H1 (cell line): ENCODE results near the gene OR51B6. TPM values are rescaled to one million over a fixed set of nuclear protein-coding genes. Genes with fewer than 3 reads are reported as not detected.
"Not testable (repeated sequence)": the region's sequence is repeated elsewhere in the genome, so short reads cannot be mapped to it uniquely, and the experiment has no call there.

Experiments
- CTCF ChIA-PET: fragments of 300-600 bp; sonication (Branson Sonifier 250); formaldehyde crosslinking; loops from one replicate; lab custom pipeline; 2021; ENCODE audit not compliant: partially characterized antibody; lab: Charles Lee
- POLR2A ChIA-PET: fragments of 300-600 bp; sonication (Branson Sonifier 250); formaldehyde crosslinking; loops from one replicate; lab custom pipeline; 2021; ENCODE audit warnings: inconsistent platforms; ENCODE audit not compliant: partially characterized antibody; lab: Charles Lee
- DNase-seq, 2 experiments: peaks; one replicate each; pipeline versions ENCODE4 v3.0.0 to v3.0.0-alpha.2; 2010 to 2022; ENCODE audit warnings: low spot score in 2 of 2, low read depth in 1 of 2, mixed read lengths in 1 of 2
- FAIRE-seq: peaks from 2 replicates; lab custom pipeline; 2011; peaks lifted over from hg19 to GRCh38; lab: Jason Lieb, UNC
- H2AFZ ChIP-seq: 2 replicates; pipeline ENCODE4 v1.8.1; 2012; ENCODE audit warnings: low read length, inconsistent platforms
- H2AK5ac ChIP-seq: 2 replicates; pipeline ENCODE4 v1.6.1; 2013; ENCODE audit warnings: low read depth, low read length
- H2BK120ac ChIP-seq: replicated peaks from 2 replicates; pipeline ENCODE3; 2013; ENCODE audit warnings: low read depth, low read length, inconsistent platforms
- H2BK12ac ChIP-seq: 2 replicates; pipeline ENCODE4 v1.6.1; 2013; ENCODE audit warnings: low read depth, low read length
- H2BK15ac ChIP-seq: 2 replicates; pipeline ENCODE4 v1.6.1; 2013; ENCODE audit warnings: low read length
- H2BK20ac ChIP-seq: 2 replicates; pipeline ENCODE4 v1.6.1; 2013; ENCODE audit warnings: low read length
- H2BK5ac ChIP-seq: 2 replicates; pipeline ENCODE4 v1.6.1; 2013; ENCODE audit warnings: low read depth, low read length
- H3K14ac ChIP-seq: 2 replicates; pipeline ENCODE4 v1.6.1; 2013; ENCODE audit warnings: inconsistent platforms; ENCODE audit not compliant: insufficient read length
- H3K18ac ChIP-seq: 2 replicates; pipeline ENCODE4 v1.6.1; 2013; ENCODE audit warnings: low read length; ENCODE audit errors: extremely low read depth
- H3K23ac ChIP-seq: 2 replicates; pipeline ENCODE4 v1.6.1; 2013; ENCODE audit warnings: inconsistent platforms; ENCODE audit not compliant: insufficient read length
- H3K23me2 ChIP-seq: 2 replicates; pipeline ENCODE4 v1.6.1; 2013; ENCODE audit warnings: low read depth, low read length
- H3K27ac ChIP-seq: 2 replicates; pipeline ENCODE4 v1.6.1; 2011; ENCODE audit warnings: low read depth, low read length, inconsistent platforms
- H3K27me3 ChIP-seq, 4 experiments: replicated peaks in 1 of 4; 1 replicate in 1 of 4; 2 replicates in 3 of 4; pipeline versions ENCODE4 v1.6.1 to v1.8.1; 2011 to 2013; ENCODE audit warnings: low read length in 3 of 4, mild to moderate bottlenecking in 3 of 4, inconsistent platforms in 2 of 4, mixed read lengths in 2 of 4, moderate library complexity in 1 of 4; ENCODE audit not compliant: control insufficient read depth in 3 of 4, insufficient read depth in 3 of 4; ENCODE audit errors: extremely low read depth in 1 of 4
- H3K36me3 ChIP-seq, 4 experiments: 2 replicates each; pipeline versions ENCODE4 v1.6.1 to v1.8.1; 2011 to 2013; ENCODE audit warnings: mild to moderate bottlenecking in 4 of 4, low read length in 3 of 4, moderate library complexity in 2 of 4, control low read depth in 1 of 4, inconsistent platforms in 1 of 4; ENCODE audit not compliant: insufficient read depth in 4 of 4, control insufficient read depth in 2 of 4
- H3K4ac ChIP-seq: replicated peaks from 2 replicates; pipeline ENCODE3; 2013; ENCODE audit warnings: low read length, low read depth, mixed read lengths, inconsistent platforms; ENCODE audit not compliant: insufficient read length
- H3K4me1 ChIP-seq, 4 experiments: replicated peaks in 1 of 4; 1 replicate in 1 of 4; 2 replicates in 3 of 4; pipeline versions ENCODE4 v1.6.1 to v1.8.1; 2011 to 2013; ENCODE audit warnings: low read length in 3 of 4, inconsistent platforms in 2 of 4, mixed read lengths in 1 of 4; ENCODE audit not compliant: insufficient read depth in 4 of 4, control insufficient read depth in 3 of 4
- H3K4me2 ChIP-seq, 2 experiments: 2 replicates each; pipeline versions ENCODE4 v1.6.1 to v1.8.1; 2011 to 2013; ENCODE audit warnings: low read depth in 2 of 2, low read length in 2 of 2, control low read depth in 1 of 2, inconsistent platforms in 1 of 2, mild to moderate bottlenecking in 1 of 2; ENCODE audit not compliant: insufficient read depth in 1 of 2
- H3K4me3 ChIP-seq, 4 experiments: fragments of 200-600, 300-600 bp in 1 of 4; sonication (generic), shearing (Covaris generic), sonication (Bioruptor Twin) in 1 of 4; 2 replicates each; pipeline versions ENCODE4 v1.5.1 to v1.8.1; 2011 to 2016; ENCODE audit warnings: low read length in 4 of 4, low read depth in 3 of 4, control low read depth in 2 of 4, inconsistent platforms in 2 of 4, mild to moderate bottlenecking in 2 of 4, mixed read lengths in 1 of 4, moderate library complexity in 1 of 4; ENCODE audit not compliant: insufficient read depth in 2 of 4; ENCODE audit errors: extremely low read depth in 1 of 4
- H3K56ac ChIP-seq: replicated peaks from 2 replicates; pipeline ENCODE3; 2013; ENCODE audit warnings: low read depth, mild to moderate bottlenecking, mixed read lengths, low read length, inconsistent platforms; ENCODE audit not compliant: insufficient read length
- H3K79me1 ChIP-seq: 2 replicates; pipeline ENCODE4 v1.6.1; 2013; ENCODE audit warnings: low read depth, low read length, control low read depth
- H3K79me2 ChIP-seq, 2 experiments: 2 replicates each; pipeline versions ENCODE4 v1.6.1 to v1.8.1; 2012 to 2013; ENCODE audit warnings: low read length in 2 of 2, mild to moderate bottlenecking in 2 of 2, inconsistent platforms in 1 of 2; ENCODE audit not compliant: insufficient read depth in 2 of 2, control insufficient read depth in 1 of 2
- H3K9ac ChIP-seq, 4 experiments: replicated peaks in 1 of 4; 1 replicate in 1 of 4; 2 replicates in 3 of 4; pipeline versions ENCODE4 v1.6.1 to v1.8.1; 2011 to 2013; ENCODE audit warnings: low read depth in 3 of 4, low read length in 3 of 4, control low read depth in 2 of 4, mild to moderate bottlenecking in 2 of 4, moderate library complexity in 2 of 4, inconsistent platforms in 1 of 4; ENCODE audit errors: extremely low read depth in 1 of 4
- H3K9me3 ChIP-seq, 2 experiments: 2 replicates each; pipeline versions ENCODE4 v1.6.1 to v1.8.1; 2012 to 2013; ENCODE audit warnings: mild to moderate bottlenecking in 2 of 2, moderate library complexity in 2 of 2, control low read depth in 1 of 2, inconsistent platforms in 1 of 2, low read depth in 1 of 2, low read length in 1 of 2, mixed read lengths in 1 of 2; ENCODE audit not compliant: insufficient read depth in 2 of 2
- H4K20me1 ChIP-seq, 2 experiments: replicated peaks in 1 of 2; 2 replicates each; pipeline versions ENCODE3 to v1.8.1; 2011 to 2013; ENCODE audit warnings: inconsistent platforms in 2 of 2, low read length in 2 of 2, mild to moderate bottlenecking in 1 of 2; ENCODE audit not compliant: insufficient read depth in 2 of 2, control insufficient read depth in 1 of 2
- H4K5ac ChIP-seq: 2 replicates; pipeline ENCODE4 v1.6.1; 2013; ENCODE audit warnings: low read length, low read depth, mixed read lengths, inconsistent platforms; ENCODE audit not compliant: insufficient read length
- H4K8ac ChIP-seq: 2 replicates; pipeline ENCODE4 v1.8.0; 2013; ENCODE audit warnings: mild to moderate bottlenecking, moderate library complexity, low read length, inconsistent platforms; ENCODE audit not compliant: insufficient read depth; ENCODE audit errors: extremely low read depth
- H4K91ac ChIP-seq: replicated peaks from 2 replicates; pipeline ENCODE3; 2013; ENCODE audit warnings: low read length, mixed read lengths, inconsistent platforms; ENCODE audit not compliant: insufficient read length
- WGBS, 2 experiments: shearing (Covaris generic) in 1 of 2; methylation state at CpG; one replicate each; pipeline versions ENCODE4 v1.1.6 to v1.1.7; 2013 to 2015; ENCODE audit warnings: low lambda C conversion rate in 2 of 2, mixed read lengths in 2 of 2, inconsistent platforms in 1 of 2, low coverage in 1 of 2, missing lambda C conversion rate in 1 of 2; ENCODE audit not compliant: insufficient replicate concordance in 2 of 2, insufficient coverage in 1 of 2, insufficient read length in 1 of 2; ENCODE audit errors: extremely low coverage in 1 of 2, missing lambda C conversion rate in 1 of 2; 5-methylcytosine and 5-hydroxymethylcytosine counted together
- polyA plus RNA-seq, 7 experiments: library from polyadenylated mRNA; depleted of rRNA in 3 of 7; stranded (reverse) in 5 of 7; unstranded in 2 of 7; fragments of >200 nt in 5 of 7; fragments of 200-250 nt in 2 of 7; gene quantifications; 1 replicate in 5 of 7; 2 replicates in 1 of 7; 4 replicates in 1 of 7; pipeline versions ENCODE4 v1.2.1 to v1.2.3, GENCODE V29; 2011 to 2013; ENCODE audit warnings: missing spikeins in 2 of 7, mixed read lengths in 2 of 7
- total RNA-seq: library from RNA; stranded (reverse); fragmentation: NEBNext Ultra II Directional; extraction: Animal tissue kit (Norgen Biotek cat#: 25700); gene quantifications from 2 replicates; pipeline ENCODE4 v1.2.1, GENCODE V29; 2021

Gene OR51B6
- total and polyA plus RNA-seq, 2 of the 8 experiments (the other 6 are each of a cell fraction or from before 2014, with no cell fraction given) = not detected

DNA sequence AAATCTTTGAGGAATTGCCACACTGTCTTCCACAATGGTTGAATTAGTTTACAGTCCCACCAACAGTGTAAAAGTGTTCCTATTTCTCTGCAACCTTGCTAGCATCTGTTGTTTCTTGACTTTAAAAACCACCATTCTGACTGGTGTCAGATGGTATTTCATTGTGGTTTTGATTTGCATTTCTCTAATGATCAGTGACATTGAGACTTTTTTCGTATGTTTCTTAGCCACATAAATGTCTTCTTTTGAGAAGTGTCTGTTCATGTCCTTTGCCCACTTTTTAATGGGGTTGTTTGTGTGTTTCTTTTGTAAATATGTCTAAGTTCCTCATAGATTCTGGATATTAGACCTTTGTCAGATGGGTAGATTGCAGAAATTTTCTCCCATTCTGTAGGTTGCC lies 14.1 kb upstream of the OR51B6 start:
- DNase-seq, H3K56ac ChIP-seq, H3K79me1 ChIP-seq, H3K18ac ChIP-seq, H4K91ac ChIP-seq, H3K23ac ChIP-seq, H2BK120ac ChIP-seq, H3K4me2 ChIP-seq, H2AFZ ChIP-seq, H3K27me3 ChIP-seq, H2BK15ac ChIP-seq, H3K4me3 ChIP-seq, H4K20me1 ChIP-seq, H3K14ac ChIP-seq, H4K5ac ChIP-seq, FAIRE-seq, H4K8ac ChIP-seq, H2BK12ac ChIP-seq, H3K23me2 ChIP-seq, H3K36me3 ChIP-seq, H3K4me1 ChIP-seq, POLR2A ChIA-PET, H2BK20ac ChIP-seq, H3K4ac ChIP-seq, H2AK5ac ChIP-seq, H2BK5ac ChIP-seq, H3K79me2 ChIP-seq, H3K9ac ChIP-seq, H3K9me3 ChIP-seq, H3K27ac ChIP-seq: not testable (repeated sequence)
- CTCF ChIA-PET = interaction anchor here (1.0 kb wide), 1 partner anchor 306 kb away, joined by 3 read pairs; no protein-coding TSS in a partner anchor
- WGBS, 2 experiments = 94% methylated on average over 1 of the region's 1 CpG; no CpG with 5 or more reads in 1 of the 2 experiments
